GM12874 (cell line): ENCODE measurements around the gene ACOX2.

Experiments
- TF ChIP-seq, protein P1 (sequence below): IDR thresholded peaks from 2 replicates; pipeline ENCODE4 v1.5.1; 2011; ENCODE audit warnings: low read depth, mild to moderate bottlenecking, control low read depth, low read length, moderate library complexity; ENCODE audit not compliant: insufficient read depth

ACOX2 gene

DNA sequence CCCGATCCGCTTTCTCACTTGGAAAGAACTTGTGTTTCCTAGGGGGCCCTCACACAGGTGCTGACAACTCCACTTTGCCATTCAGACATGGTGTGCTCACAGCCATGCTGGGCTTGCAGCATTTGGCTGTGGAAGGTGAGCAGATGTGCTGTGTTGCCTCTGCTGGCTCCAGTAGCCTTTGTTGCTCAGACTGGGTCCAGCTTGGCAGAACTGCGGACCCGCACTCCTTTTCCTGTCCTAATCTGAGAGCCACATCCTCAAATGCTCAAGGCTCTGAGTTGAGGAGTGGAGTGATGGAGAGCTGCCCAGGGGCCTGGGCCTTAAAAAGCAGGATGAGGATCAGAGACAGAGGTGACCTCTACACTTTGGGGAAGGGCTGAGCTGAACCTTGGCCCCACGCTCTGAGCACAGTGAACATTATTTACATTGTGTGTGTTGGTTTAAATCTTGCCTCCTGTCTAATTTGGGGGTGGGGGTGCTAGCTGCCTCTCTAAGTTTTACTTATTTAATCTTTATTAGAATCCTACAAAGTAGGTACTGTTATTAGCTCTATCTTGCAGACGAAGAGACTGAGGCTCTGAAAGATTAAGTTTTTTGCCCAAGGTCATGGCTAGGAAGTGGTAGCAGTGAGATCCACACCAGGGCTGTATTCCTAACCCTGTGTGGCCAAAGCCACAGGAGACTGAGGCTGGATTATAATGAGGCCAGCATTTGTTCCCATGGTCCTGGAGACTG is 17.2 kb downstream of the ACOX2 start:
- TF ChIP-seq, protein P1, sequence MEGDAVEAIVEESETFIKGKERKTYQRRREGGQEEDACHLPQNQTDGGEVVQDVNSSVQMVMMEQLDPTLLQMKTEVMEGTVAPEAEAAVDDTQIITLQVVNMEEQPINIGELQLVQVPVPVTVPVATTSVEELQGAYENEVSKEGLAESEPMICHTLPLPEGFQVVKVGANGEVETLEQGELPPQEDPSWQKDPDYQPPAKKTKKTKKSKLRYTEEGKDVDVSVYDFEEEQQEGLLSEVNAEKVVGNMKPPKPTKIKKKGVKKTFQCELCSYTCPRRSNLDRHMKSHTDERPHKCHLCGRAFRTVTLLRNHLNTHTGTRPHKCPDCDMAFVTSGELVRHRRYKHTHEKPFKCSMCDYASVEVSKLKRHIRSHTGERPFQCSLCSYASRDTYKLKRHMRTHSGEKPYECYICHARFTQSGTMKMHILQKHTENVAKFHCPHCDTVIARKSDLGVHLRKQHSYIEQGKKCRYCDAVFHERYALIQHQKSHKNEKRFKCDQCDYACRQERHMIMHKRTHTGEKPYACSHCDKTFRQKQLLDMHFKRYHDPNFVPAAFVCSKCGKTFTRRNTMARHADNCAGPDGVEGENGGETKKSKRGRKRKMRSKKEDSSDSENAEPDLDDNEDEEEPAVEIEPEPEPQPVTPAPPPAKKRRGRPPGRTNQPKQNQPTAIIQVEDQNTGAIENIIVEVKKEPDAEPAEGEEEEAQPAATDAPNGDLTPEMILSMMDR: no peak

DNA sequence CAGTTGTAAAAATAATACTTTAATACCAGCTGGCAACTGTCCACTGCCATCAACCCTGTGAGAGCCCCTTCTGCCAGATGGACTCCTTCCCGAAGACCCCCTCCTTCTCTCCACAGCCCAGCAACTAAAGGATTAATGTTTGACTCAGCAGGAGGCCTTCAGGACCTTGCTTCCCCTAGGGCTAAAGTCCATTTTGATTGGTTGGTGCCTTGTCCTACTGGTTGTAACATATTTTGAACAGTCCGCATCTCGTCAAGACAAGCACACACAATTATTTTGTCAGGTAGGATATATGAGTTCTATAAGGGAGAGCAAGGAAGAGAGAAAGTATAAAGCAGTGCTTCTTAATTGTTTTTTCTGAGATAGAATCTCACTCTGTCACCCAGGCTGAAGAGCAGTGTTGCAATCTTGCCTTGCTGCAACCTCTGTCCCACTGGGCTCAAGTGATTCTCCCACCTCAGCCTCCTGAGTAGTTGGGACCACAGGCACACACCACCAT is 18.6 kb downstream of the ACOX2 start:
- TF ChIP-seq, protein P1: no peak

DNA sequence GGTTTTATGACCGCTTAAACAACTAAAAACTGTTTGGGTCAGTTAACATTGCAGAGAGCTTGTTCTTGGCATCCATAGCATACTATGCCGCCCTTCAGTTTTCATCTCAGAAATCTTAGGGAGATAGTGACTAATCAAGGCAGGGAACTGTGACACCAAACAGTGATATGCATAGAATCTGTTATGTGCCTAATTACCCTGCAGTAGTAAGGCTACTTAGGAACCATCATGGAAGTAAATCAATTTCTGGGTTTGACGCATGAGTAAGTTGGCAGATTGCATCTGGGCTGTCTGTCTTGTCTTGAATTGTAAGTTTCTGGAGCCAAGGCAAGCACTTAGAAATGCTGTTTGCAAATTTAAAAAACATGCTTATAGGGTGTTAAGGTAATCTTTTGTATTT is 22.6 kb downstream of the ACOX2 start:
- TF ChIP-seq, protein P1: no peak

DNA sequence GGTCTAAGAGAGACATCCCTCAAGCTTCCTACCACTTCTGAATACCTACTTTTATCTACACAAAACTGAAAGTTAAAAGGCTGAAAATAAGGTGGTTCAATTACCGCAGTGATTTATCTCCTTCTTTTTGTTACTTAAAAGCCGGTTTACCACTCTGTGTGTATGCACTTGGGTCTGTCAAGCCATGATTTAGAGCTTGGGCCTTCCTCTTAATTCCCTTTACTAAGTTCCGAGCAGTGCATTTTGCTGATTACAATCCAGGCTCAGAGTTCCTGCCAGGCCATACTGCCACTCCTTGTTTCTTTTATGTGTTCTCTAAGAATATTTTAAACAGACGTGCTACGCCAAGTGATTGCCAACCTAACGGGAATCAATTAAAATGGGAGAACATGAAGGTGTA is 28.6 kb downstream of the ACOX2 start:
- TF ChIP-seq, protein P1: no peak

DNA sequence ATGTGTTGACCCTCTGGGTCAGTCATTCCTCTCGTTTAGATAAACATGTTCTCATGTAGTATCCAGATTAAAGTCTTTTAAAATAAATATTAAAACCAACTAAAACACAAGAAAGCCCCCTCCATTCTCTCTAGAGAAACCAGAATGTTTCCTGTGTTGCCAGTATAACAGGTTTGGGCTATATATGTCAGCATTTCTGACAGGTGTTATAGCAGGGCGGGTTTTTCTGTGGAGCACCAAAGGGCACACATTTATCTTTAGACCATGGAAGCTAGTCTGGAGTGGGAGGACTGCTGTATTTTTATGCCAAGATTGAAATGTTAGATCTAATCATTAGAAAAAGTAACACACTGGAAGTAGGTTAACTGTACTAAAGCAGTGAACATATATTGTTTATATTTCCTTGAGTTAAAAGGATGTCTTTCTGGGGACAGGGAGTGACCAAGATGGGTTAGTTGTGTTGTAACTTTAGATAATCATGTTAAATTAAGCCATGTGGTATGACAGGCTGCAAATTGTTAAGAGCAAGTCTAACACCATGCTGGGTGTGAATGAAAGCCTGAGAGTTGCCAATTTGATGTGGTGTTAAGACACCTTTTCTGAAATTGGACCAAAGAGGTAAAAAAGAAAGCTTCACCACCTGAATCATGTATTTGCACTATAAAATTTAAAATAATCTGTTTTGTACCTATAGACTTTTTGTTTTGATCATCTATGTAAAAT is 29.5 kb downstream of the ACOX2 start:
- TF ChIP-seq, protein P1: no peak

DNA sequence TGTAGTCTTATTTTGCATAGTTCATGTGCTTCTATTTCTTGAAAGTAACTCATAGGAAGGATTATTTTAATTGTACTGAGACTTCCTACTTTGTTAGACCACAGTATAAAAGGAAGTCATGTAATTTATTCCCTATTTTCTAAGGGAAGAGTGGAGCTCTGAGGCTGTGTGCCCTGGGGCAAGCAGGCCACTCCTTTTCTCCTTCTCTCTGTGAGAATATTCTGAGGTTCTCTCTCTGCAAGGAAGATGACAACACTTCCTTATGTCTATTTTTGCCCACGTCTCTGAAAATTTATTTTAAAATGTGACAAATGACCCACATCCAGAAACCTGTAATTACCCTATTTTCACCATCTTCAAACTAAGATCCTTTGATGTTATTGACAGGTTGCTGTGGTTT is 34.1 kb downstream of the ACOX2 start:
- TF ChIP-seq, protein P1: no peak

DNA sequence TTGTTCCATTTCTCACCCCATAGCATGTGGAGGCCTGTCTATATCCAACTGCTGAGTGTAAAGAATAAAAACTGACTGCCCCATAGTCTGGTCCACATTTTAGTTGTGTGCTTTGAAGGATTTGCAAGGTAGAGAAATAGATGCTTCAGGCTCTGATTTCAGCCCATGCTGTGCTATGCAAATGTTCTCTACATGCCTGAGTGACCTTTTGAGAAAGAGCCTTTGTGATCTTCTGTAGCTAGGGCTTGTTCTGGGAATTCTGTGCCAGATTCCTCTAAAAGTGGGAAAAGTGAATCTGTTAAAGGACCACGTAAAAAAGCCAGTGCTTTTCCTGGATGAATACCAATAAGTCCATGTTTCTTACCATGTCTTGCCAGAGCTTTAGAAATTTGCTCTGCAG is 39.9 kb downstream of the ACOX2 start:
- TF ChIP-seq, protein P1: no peak
